NCI-H2081 (cell line): ENCODE measurements around the gene C8B.

ENCODE experiments used
- DNase-seq, 2 experiments: peaks; one replicate each; lab custom pipeline; 2025; lab: John Stamatoyannopoulos, UW

C8B gene

DNA sequence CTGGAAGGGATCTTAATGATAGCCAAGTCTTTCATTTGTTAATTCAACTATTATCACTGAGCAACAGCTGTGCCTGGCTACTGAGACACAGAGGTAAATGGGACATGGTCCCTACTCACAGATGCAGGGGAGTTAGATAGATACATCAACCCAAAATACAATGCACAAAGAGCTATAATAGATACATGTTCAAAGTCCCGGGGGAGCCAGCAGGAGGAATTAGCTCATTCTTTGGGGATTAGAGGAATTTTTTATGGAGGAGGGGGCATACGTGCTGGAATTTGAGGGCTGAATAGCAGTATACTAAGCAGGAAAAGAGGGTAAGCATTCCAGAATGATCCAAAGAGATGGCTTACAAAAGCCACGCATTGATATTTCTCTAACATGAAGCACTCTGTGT, 34.6 kb downstream of the C8B start:
- no peak for DNase-seq

DNA sequence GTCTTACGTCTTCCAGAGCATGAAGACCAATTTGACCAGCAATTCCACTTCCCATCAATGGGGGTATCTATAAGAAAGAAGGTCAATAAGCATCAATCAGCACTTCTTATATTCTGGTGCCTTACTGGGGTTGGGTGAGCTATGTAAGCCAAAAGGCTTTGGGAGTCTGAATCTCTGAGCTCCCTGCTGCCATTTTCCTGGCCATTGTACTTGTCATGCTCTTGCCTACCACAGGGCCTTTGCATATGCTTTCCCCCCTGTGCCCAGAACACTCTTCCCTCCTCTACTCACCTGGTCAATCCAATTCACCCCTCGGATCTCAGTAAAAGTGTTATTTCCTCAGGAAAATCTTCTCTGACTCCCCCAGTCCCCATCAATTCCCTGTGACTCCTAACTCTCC, 36.3 kb downstream of the C8B start:
- no peak for DNase-seq

DNA sequence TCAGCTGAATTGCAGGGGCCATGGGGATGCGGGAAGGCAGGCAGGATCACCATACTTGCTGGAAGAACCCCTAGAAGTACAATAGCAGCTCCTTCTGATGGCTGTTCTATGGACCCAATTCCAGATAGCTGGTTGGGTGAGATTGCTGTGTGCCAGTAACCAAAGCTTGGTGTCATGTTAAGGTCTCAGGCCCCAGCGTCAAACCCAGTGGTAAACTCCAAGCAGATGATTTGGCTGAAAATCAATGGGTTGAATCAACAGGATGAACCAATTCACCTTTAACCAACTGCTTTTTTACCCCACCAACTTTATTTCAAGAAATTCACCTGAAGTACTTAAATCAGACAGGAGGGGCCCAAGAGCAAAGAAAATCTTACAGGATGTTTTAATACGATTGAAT, 37.8 kb downstream of the C8B start:
- no peak for DNase-seq

DNA sequence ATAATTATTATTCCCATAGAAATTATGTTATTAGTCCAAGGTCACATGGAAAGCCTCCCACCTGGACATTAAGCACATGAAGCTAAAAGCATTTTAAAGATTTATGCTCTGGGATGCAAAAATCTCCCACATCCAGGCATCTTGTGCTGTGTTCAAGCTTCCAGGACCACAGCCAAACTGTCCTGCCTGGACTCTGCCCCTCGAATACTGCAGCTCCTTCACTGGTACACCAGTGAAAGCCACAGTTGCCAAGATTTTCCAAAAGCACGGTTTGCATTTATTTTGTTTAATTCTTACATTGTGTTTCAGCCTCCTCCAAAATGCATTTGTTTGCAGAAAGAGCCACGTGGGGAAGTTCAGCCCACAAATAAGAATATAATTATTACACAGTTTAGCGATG, 38.6 kb downstream of the C8B start:
- DNase-seq, result no peak

DNA sequence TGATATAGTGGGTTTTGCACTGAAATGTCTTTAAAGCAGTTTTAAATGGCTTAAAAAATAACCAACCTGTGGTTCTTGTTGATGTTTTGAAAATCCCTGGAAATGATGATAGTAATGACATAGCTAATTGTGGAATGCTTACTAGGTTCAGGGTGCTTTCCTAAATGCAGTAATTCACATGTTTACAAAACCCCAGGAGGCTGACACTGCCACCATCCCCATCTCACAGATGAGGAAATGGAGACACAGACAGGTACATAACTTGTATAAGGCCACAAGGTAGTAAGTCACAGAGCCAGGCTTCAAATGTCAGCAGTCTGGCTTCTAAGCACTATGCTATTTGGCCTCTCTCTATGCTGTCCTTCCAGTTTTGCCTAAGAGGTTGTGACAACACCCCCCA, 40.6 kb downstream of the C8B start:
- no peak for DNase-seq

DNA sequence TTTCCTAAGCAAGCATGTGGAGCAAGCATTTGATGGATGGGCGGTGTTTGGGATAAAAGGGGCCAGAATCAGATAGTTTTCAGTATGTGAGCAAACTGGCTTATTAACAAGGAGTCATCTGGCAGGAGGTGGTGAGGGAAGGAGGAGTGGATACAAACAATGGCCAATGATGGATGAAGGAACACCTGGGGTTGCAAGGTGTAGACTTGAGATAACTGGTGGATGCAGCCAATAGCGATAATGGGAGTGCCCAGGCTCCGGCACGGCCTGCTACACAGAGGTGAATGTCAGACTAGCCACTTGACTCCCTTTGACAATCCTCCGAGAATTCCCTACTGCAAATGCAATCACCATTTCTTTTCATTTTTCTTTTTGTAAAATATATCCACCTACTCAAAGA, 41.7 kb downstream of the C8B start:
- no peak for DNase-seq

DNA sequence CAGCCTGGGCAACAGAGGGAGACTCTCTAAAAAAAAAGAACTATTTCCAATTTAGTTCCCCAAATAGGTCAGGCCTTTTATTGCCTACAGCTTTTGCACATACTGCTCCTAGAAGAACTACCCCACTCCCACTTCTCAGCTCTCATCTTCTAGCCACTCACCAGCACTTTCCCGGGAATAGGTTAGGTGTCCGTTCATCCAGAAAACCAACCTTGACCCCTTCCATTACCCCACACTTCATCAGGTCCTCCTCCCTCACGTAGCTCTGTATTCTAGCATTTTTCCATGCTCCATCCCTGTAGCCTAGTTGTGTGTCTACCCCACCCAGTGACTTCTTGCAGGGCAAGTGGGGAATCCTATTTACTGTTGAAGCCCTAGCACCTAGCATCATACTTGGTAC, 42.6 kb downstream of the C8B start:
- no peak for DNase-seq

DNA sequence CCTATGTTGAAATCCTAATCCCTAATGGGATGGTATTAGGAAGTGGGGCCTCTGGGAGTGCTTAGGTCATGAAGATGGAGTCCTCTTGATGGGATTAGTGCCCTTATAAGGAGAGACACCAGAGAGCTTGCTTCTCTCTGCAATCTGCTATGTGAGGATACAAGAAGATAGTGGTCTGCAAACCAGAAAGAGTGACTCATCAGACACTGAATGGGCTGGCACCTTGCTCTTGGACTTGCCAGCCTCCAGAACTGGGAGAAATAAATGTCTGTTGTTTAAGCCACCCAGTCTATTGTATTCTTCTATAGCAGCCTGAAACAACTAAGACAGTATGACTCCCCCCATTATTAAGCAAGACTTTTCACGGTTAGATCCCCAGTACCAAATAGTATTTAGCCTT, 43.3 kb downstream of the C8B start:
- no peak for DNase-seq

DNA sequence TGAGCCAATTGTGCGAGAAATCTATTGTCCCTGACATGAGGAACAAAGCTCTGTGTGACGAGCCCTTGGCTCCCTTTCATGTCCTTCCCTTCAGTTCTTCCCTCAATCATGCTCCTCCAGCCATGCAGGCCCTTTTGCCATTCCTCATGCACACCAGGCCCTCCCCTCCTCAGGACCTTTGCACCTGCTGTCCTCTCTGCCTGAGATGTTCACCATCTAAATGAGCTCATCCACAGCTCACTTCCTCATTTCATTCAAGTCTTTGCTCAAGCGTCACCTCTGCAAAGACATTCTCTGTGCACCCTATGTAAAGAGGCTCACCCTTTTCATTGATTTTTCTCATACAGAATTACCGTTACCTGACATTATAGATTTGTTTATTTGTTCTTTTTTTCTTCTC, 43.7 kb downstream of the C8B start:
- DNase-seq, result no peak

DNA sequence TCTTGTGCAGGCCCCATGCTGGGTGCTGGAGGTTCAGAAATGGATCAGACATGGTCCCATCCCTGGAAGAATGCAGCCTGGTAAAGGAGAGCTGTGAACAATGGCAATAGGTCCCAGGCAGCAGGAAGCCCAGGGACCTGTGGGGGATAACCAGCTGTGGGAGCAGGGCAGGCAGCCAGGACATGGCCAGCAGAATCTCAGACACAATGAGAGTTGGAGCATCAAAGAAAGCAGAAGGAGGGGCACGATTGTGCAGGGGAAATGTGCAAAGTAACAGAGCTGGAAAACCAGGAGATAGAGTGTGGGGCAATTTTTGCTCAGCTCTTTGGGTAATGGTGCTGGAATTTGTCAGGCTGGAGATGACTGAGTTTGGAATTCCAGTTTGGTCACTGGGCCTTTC, 44.3 kb downstream of the C8B start:
- DNase-seq, result no peak

DNA sequence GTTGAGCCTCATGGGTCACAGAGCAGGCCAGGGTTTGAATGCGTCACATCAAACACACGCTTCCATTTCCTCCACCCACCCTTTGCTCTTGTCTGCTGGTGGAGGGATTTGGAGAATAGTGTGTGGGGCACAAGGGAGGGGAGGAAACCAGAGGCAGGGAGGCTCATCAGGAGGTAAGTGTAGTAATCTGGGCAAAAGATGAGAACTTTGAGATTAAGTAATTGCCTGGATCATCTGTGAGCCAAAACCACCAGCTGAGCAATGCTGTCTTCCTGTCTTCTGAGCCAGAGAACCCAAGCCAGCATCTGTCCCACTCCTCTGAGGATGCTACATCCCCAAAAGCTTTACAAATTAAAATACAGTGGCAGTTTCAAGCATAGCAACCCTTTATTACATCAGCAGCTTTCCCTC, 45.2 kb downstream of the C8B start:
- no peak for DNase-seq

DNA sequence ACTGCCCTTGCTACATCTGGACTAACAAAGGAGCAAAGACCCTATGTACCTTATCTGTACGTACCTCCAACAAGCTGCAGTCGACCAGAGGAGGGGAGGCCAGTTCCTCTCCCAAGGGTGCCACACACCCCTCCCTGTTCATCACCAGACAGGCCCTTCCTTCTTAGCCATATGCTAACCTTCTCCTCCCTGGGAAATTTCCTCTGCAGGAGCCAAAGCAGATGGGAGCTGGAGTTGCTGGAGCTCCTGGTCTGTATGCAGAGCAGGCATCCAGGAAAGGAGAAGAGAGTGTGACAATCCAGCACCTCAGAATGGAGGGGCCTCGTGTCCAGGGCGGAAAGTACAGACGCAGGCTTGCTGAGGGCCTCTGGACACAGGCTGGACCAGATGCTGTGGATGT, 48.5 kb downstream of the C8B start:
- DNase-seq, result no peak

DNA sequence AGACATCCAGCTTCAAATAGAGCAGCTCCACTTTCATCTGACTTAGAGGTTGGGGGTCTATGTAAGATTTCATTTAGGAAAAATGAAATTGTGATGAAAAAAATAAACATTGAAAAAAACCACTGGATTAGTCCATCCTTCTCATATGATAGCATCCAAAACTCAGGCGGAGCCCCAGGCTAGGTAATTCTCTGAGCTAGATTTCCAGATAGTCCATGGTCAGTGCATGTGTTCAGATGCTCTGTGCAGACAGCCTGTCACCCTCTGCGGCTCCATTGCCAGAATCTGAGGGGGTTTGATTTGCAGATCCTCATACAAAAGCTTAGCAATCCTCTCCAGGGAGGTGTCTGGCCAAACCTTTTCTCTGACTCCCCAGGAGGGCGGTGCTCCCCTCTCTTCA, 49.2 kb downstream of the C8B start:
- DNase-seq, result no peak

DNA sequence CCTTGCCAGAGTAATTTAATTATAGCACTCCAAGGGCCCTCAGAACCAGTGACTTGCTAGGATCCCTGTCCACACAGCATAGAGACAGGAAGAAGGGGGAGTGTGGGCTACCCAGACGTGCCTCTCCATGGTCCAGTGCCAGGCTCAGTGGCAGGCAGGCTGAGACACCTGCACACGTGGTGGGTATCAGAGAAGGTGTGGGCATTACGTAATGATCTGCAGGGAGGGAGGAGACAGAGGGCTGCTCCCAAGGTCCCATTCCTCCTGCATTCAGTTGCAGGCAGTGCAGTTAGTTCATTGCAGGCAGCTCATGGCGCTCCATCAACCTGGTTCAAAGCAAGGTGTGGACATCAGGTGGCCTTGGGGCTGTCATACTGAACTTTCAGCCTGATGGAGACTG, 49.9 kb downstream of the C8B start:
- DNase-seq, result no peak

DNA sequence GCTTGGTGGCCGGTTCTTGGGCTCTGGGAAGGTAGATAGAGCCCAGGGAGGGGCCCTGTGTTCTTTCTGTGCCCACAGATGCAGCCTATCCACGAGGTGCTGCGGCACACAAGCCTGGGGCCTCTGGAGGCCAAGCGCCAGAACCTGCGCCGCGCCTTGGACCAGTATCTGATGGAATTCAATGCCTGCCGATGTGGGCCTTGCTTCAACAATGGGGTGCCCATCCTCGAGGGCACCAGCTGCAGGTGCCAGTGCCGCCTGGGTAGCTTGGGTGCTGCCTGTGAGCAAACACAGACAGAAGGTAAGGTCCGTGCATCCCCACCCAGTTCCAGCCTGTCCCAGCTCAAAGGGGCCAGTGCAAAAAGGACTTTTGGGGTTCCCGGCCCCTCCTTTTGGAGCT, 53.5 kb downstream of the C8B start:
- DNase-seq, result no peak

DNA sequence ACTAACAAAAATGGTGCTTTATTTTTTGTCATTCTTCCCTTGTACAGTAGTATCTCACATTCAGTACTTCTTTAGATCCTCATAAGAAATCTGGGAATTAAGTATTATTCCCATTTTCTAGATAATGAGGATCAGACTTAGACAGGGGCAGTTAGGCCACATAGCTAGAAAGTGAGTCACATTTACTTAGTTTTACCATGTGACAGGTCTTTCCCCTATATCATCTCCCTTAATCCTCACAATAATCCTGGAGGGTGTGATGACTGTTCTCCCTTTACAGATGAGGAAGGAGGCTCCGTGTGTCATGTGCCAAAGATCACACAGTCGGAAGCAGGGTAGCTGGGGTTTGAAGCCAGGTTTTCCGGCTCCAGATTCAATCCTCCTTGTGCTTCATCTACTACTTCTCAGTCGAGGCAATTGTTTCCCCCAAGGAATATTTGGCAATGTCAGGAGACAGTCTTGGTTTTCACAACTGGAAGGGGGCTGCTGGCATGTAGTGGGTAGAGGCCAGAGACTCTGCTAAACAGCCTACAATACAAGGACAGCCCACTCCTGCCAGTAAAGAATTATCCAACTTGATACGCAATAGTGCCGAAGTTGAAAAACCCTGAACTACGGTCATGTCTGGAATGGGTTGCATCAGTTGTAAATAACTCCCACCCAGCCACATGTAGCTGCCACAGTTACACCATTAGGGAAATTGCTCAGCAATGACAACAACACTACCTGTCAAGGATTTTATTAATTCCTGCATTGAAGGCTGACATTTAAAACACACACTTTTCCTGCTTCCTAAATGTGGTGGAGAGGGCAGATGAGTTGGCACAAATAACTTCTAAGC, 54.5 kb downstream of the C8B start:
- DNase-seq, result no peak

DNA sequence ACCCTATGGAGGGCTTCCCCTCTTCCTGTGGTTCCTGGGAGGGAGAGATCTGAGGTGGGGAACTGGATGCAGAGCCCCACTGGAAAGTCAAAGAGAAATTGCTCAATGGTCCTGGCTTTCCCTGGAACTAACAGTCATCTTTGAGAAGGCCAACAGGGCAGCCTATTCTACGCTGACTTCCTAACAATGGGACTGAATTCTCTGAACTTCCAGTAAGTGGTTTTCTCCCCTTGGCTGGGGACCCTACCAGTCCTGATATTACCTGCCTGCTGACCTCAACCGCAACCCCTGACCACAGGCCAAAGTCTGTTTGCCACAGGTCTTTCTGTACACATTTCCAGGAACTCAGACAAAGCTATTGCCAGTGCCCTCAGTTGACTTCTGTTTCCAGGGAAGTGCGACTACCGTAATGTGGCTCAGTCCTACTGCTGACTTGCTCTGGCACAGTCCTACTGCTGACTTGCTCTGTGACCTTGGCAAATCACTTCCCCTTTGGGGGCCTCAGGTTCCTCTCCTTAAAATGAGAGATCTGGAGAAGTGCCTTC, 55.3 kb downstream of the C8B start:
- DNase-seq, result no peak

DNA sequence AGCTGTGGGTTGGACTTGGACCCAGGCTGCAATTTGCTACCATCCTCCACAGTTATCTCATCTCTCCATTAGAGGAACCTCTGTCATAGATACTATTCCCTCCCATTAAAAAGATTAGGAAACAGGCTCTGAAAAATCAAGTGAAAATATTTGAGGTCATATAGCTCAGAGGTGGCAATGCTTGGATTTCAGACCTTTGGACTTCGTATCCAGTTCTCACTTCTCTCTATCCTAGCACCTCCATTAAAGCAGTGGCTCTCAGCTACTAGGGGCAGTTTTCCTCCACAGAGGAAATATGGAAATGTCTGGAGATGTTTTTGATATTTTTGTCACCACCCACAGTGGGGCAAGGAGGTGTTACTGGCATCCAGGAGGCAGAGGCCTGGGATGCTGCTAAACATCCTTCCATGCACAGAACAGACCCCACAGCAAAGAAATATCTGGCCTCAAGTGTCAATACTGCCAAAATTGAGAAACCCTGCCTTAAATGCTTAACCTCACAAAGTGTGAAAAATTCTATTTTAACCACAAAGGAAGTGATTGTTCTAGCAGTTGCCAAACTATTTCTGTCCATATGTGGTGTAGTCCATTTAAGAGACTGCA, 57.1 kb downstream of the C8B start:
- no peak for DNase-seq

DNA sequence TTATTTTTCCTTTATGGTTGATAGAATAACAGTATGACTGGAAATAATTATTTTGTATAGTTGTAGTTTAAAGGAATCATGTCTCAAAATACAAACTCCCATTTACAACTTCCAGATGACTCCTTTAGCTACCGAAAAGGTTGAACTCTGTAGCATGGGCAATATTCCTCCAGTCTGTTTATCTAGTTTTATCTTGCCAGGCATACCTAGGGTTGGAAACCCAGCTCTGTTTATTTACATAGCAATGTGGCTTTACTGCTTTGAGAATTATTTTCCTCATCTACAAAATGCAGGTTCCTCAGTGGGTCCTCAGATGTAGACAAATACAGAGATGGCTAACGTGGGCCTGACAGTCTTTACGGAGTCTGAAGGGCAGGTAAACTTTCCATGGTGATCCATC, 60.1 kb downstream of the C8B start:
- DNase-seq, result no peak

DNA sequence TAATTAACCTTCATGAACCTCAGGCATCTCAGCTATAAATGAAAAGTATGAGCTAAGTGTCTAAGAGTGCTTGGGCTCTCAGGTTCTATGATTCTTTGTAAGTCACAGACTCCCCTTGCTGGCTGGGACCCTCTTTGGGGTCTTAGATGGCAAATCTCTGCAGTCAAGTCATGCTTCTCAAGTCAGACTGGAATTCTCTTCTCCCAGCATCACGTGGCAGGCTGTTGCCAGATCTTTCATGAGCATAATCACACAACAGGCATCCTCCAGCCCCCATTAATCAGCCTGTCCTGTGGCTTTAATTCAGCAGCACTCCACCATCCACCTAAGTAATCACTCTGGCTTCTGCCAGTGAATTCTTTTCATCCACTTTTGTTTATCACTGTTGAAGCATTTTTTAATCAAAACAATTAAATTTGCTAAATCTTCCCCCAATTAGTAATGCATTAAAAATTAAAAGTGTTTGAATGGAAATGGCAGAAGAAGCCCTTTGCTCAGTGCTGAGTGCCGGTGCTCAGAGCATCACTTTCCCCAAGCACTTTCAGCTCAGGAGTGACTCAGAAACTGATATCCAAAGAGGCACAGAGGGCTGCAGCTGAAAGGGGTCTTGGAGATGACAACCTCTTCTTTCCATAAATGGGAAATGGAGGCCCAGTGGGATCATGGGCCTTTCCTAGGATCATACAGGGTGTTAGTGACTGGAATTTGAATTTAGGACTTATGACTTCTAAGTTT, 61.0 kb downstream of the C8B start:
- DNase-seq, result no peak

DNA sequence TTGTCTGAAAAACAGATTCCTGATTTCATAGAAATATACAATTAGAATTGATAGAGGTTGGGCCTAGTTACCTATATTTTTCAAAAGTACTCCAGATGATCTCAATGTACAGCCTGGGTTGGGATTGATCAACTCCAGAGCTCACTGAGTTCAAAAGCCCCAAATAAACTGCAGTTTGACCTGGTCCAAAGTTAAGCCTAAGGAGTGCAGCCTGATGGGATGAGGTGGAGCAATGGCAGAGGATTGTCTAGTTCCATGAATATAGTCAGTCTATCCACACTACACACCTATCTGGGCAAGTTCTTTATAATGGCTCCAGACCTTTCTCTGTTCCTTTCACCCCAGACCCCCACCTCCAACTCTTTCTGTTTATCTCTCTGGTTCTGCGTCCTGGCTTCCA, 62.0 kb downstream of the C8B start:
- DNase-seq, result no peak

DNA sequence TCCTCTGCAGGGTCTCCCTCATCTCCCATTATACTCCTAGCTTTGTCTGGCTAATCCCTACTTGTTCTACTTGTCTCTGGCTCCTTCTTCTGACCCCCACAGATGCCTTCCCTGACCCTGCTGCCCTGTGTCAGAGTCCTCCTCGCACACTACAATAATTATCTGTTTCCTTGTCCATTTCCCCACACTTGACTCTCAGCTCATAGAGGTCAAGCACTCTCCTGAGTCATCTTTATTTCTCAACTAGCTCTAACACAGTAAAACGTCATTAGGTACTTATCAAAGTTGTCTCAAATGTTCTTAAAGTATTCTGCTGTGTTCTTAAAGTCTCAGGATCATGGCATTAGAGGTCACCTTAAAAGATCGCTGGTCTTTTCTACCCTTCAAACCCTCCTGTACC, 64.1 kb downstream of the C8B start:
- no peak for DNase-seq

DNA sequence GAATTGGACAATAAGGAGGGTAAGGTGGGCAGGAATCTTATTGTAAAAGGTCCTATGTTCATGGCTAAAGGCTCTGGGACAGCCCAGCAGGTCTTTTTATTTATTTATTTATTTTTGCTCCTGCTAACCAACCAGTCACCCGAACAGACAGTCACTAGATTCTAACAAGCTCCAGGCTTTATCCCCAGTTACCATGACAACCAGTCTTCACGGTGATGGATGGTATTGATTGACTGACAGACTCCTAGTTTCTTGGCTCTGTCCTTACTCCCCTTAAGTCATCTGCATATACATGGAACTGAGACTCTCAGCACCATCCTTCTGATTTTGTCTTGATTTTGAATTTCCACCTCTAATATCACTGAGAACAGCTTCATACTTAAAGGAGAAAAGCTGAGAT, 66.9 kb downstream of the C8B start:
- no peak for DNase-seq
